D341Med (cell line): ENCODE results near the gene KCMF1.

Source experiments
- DNase-seq: peaks from one replicate; pipeline ENCODE4 v3.0.0; 2012; ENCODE audit warnings: low spot score

The KCMF1 gene

DNA sequence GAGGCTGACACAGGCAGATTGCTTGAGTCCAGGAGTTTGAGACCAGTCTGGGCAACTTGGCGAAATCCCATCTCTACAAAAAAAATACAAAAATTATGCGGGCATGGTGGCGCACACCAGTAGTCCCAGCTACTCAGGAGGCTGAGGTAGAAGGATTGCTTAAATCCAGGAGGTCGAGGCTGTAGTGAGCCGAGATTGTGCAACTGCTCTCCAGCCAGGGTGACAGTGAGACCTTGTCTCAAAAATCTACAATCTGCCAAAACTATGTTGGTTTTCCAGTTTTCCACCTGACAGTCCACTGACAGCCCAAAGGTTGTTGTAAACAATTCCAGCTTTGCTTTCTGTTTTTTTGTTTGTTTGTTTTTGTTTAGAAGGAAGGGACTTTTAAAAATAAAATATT, 51.3 kb downstream of the KCMF1 start:
- no peak for DNase-seq

DNA sequence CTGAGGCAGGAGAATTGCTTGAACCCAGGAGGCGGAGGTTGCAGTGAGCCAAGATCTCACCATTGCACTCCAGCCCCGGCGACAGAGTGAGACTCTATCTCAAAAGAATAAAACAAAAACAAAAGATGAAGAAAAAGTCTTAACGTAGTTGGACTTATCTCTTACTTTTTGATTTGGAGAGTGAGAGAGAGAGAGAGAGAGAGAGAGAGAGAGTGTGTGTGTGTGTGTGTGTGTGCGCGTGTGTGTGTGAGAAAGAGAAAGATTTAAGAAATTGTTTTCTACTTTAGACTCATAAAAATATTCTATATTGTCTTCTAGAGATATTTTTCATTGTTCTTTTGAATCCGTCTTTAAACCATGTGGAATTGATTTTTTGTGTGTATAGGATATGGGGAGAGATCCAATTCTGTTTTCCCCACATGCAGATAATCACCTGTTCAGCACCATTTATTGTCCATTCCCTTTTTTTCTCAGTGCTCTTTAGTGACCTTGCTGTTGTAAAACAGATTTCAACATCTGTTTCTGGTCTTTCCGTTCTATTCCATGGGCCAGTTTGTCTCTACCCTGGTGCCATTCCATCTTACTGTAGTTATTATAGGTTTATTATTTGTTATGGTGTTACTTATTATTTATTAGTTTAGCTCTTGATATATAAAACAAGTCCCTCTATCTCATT, 53.5 kb downstream of the KCMF1 start:
- DNase-seq = no peak

DNA sequence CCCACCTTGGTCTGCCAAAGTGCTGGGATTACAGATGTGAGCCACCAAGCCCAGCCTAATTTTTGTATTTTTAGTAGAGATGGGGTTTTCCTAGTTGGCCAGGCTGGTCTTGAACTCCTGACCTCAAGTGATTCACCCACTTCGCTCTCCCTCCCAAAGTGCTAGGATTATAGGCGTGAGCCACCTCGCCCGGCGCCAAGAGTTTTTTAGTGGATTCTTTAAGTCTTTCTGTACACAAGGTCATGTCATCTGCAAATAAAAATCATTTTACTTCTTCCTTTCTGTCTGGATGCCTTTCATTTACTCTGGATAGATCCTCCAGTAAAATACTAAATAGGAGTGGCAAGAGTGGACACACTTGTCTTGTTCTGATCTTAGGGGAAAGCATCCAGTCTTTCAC, 61.7 kb downstream of the KCMF1 start:
- no peak for DNase-seq

DNA sequence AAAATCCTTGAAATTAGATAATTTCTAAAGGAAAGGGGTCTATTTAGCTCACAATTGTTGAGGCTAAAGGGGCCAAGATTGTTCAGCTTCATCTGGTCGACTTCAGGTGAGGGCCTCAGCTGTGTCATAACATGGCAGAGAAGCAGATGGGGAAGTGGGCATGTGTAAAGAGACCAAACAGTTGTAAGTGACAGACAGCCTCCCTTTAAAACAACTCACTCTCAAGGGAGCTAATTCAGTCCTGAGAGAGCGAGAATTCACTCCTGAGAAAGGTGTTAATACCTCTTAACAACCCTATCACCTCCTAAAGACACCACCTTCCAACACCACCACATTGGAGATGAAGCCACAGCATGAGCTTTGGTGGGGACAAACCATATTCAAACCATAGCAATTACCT, 62.4 kb downstream of the KCMF1 start:
- DNase-seq = no peak

DNA sequence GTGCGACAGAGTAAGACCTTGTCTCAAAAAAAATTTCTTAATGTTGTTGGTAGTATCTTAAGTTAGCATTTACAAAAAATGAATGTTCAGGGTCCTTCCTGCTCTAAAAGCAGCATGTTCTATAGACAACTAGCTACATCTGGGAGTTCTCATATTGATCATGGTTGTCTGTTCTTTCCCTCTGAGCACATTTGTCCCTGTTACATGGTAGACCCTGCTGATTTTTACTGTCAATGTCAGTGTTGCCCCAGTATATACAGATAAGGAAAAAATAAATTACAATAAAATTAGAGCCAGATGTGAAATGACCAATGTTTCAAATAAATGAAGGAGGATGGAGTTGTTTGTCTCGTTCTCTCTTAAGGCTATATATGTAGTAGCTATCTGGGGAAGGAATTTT, 63.2 kb downstream of the KCMF1 start:
- DNase-seq = no peak

DNA sequence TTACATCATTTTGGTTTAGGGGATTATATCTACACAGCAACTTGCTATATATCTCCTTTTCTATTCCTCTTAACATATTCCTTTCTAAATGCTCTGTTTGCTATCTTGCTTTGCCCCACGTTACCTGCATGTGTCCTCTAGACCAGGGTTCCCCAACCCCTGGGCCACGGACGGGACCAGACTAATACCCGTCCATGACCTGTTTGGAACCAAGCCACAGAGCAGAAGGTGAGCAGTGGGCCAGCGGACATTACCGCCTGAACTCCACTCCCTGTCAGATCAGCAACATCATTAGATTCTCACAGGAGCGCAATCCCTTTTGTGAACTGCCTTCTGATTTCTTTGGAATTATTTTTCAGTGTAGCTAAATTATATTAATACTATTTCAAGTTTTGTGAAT, 66.7 kb downstream of the KCMF1 start:
- no peak for DNase-seq

DNA sequence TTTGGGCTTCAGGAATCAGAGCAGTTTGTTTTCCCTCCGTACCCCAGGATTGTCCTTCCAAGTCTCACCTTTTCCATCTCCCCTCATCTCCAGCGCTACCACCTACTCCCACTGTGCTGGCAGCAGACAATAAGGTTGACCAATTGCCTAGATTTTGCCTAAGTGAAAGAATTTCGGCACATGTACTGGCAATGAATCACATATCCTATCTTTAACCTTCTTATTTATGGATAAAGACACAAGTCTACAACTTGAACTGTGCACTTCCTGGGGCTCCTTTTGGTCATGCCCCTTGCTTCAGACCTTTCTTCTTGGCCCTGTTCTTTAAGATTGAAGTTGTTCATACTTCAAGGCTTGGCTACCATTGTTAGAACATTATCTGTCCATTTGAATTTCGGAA, 71.4 kb downstream of the KCMF1 start:
- DNase-seq = no peak

DNA sequence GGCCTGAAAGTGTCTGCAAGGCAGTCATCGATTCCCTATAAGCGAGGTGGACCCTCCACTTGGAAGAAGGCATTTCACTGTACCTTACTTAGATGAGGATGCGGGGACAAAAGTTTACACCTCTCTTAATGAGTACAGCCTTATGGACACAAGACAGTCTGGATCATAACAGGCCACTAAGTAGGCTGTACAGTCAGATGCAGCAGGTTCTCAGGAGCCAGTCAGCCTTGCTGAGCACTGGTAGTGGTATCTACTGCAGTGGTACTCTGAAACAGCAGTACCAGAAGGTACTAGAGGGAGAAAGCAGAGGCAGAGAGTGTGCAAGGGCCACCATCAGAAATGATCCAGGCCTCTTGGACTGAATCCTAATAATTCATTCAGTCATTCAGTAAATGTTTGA, 77.6 kb downstream of the KCMF1 start:
- DNase-seq = no peak

DNA sequence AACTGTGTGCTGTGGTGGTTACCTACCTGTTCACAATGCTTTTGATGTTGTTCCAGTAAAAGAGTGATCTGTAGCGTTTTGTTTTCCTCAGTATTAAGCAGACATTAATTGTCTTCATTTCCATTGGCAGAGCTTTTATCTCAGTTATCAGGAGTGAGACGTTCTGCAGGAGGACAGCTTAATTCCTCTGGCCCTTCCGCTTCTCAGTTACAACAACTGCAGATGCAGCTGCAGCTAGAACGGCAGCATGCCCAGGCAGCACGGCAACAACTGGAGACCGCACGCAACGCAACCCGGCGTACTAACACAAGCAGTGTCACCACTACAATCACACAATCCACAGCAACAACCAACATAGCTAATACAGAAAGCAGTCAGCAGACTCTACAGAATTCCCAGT, 78.3 kb downstream of the KCMF1 start:
- no peak for DNase-seq

DNA sequence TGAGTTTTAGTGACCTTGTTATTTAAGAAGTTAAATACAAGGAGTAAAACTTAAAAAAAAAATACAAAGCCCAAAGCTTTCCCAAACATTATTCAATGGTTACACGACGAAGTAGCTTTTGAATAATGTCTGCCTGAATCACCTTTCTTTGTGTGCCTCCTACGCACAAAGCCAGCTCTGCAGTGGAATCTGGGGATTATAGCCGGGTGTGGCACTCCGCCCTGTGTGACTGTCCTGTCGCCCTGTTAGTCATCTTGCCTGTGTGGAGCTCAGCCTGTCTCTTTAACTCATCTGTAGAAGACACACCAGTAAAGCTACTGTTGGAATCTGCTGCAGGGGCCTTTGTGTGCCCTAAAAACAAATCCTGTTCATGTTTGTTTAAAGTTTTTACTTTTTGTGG, 82.8 kb downstream of the KCMF1 start:
- DNase-seq = no peak

DNA sequence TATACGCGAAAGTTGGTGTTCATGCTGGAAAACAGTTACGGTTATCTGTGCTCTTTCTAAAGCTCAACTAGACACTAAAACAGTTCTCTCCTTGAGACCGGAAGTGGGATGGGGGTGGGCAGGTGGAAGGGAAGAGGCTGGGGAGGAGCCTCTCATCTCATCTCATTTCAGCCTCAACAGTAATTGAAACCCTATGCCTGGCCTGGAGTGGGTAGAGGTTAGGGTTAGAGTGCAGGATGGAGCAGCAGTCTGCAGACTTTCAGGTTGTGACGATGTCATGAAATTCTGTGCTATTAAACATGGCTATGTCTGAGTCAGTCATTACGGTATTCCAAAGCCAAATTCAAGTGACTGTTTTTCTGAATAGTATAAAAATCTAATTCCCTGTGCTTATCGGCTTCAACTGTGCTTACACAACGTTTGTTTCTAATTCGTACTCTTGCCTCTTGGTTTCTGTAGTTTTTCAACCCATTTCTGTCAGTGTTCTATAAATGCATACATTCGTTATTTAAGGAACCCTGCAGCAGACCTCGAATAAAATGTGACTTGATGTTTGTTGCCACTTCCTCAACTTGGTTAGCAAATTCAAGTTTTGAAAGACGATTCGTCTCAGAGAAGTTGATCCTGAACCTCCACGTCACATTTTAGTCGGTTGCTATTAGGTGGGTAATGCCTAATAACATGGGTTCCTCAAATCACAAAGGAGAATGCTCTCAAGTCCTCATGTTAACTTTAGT, 86.4 kb downstream of the KCMF1 start:
- DNase-seq = no peak

DNA sequence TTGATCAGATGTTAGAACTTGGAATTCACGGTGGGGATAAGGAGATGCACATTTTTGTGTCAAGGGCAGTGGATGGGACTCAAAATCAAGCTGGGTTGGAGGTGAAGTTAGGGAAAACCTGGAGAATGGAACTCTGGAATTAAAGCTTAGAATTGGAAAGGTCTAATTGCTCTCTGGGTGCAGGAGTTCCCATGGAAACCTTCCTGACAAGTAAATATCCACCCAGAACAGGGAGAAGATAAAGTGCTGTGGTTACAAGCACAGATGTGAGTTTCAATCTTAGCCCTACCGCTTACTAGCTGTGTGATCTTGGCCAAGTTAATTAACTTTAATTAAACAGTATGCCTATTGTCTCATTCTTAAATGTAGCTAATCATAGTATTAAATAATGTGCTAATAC, 90.9 kb downstream of the KCMF1 start:
- DNase-seq = no peak

DNA sequence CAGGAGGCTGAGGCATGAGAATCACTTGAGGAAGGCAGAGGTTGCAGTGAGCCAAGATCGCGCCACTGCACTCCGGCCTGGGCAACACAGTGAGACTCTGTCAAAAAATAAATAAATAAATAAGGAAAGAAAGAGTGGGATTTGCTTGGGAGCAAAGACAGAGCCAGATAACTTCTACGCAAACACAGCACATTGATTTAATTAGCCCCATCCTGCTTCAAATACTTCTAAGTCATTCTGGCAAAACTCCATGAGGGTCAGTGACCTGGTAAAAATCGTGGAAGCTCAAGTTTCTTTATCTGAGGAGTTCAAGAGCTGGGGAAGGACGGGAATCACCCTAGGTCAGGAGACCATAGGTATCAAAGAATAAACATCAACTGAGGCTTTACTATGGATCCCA, 91.6 kb downstream of the KCMF1 start:
- DNase-seq = no peak

DNA sequence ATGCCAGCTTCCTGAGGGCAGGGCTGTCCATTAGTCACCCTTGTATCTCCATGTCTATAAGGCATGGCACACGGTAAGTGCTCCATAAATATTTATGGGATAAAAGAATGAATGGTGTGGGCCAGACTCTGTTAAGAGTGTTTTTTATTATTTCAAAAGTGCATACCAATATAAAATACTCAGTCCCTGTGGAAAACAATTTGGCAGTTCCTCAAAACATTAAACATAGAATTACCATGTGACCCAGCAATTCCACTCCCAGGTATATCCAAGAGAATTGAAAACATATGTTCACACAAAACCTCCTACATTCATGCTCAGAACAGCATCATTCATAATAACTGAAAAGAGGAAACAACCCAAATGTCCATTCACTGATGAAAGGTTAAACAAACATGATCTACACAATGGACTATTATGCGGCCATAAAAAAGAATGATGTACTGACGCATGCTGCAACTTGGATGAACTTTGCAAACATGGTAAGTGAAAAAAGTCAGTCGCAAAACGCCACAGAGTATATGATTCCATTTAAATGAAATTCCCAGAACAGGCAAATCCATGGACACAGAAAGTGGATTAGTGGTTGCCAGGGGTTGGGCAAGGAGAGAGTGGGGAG, 93.1 kb downstream of the KCMF1 start:
- DNase-seq = no peak

DNA sequence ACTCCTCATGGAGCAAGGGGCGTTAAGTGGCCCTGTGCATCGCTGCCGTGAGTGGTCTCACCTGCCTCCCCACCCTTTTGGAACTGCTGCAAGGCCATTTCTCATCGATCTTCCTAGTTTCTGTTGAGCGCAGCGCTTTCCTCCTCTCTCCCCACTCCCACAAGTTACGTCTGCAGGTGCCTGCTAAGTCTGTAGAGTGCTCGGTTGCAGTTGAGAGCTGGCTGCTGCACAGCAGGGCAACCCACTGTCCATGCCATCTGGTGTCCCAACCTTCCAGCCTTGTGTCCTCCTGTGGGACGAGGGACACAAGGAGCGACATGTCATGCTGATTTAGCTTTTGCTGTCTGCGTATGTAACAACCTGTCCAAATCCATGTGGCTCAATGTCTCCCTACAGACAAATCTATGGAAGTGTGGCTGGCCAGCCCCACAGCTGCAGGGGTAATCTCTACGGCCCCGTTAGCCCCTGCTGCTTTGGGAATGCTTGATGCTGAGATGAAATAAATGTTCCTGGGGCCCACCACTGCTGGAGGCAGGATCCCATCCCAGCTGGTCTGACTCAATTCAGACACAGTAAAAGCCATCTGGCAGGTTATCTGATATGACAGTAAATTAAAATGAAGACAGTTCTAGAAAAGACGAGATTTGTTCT, 94.1 kb downstream of the KCMF1 start:
- no peak for DNase-seq

DNA sequence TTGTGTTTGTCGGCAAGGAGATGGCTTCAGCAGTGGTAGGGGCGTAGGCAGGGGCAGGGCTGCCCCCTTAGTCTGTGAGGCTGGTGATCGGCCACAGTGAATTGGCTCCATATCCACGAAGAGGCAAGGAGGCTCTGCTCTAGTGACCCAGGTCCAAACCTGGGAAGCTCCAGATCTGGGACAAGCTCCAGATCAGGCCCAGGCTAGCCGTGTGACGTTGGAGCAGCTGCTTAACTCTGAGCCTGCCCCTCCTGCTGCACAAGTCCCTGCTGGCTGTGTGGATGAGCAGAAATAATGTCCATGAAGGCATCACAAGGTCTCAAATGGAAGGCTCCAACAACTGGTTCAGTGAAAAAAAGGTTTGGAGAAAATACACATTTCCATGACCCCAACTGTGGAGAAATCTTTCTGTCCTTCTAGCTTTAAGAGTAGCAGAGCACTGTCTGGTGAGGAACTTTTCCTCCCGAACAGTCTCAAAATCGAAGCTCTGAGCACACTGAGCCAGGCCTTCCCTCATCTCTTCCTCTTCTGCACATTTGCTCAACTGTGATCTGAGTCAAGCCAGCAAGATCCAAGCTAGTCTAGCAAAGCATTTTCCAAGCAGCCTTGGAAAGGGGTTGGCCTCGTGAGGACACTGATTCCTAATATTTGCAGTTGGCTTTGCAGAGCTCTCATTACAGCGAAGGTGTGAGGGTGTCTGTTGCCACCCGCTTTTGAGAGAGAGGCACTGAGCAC, 95.2 kb downstream of the KCMF1 start:
- DNase-seq = no peak

DNA sequence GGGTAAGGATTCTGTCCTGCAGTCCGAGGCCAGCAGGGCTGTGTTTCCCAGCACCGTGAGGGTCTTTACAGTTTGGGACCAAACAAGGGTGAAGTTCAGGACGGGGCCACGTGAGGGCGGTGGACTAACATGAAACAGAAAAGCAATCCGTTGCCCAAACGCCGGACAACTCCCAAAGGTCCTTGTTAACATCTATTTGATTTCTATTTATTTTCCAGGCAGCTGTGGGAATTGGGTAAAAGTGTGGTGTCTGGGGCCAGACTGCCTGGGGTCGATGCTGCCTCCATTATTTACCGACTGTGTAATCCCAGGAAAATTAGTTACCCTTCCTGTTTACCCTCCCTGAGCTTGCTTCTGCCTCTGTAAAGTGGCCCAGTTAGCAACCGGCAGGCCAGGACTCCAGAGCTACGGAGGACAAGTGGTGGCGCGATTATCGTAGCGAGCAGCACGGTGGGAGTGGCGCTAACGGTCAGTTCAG, 96.0 kb downstream of the KCMF1 start:
- DNase-seq = peak; percentile 80

DNA sequence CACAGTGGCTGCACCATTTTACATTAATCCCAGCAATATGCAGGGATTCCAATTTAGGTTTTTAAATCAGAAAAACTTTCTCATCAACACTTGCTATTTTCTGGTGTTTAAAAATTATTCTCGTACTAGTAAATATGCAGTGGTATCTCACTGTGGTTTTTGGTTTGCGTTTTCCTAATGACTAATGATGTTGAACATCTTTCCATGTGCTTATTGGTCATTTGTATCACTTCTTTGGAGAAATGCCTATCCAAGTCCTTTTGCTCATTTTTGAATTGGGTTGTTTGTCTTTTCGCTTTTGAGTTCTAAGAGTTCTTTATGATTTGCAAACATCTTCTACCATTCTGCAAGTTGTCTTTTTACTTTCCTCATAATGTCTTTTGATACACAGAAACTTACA, 100.1 kb downstream of the KCMF1 start:
- DNase-seq = no peak

DNA sequence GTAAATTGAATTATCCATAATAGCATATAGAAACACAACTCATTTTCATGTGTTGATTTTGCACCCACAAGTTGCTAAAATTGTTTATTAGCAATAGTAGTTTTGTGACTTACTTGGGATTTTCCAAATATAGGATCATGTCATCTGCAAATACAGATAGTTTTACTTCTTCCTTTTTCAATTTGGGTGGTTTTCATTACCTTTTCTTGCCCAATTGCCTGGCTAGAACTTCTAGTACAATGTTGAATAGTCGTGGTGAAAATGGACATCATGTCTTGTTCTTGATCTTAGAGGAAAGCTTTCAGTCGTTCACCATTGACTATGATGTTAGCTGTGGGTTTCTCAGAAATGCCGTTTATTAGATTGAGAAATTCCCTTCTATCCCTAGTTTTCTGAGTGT, 102.1 kb downstream of the KCMF1 start:
- DNase-seq = no peak

DNA sequence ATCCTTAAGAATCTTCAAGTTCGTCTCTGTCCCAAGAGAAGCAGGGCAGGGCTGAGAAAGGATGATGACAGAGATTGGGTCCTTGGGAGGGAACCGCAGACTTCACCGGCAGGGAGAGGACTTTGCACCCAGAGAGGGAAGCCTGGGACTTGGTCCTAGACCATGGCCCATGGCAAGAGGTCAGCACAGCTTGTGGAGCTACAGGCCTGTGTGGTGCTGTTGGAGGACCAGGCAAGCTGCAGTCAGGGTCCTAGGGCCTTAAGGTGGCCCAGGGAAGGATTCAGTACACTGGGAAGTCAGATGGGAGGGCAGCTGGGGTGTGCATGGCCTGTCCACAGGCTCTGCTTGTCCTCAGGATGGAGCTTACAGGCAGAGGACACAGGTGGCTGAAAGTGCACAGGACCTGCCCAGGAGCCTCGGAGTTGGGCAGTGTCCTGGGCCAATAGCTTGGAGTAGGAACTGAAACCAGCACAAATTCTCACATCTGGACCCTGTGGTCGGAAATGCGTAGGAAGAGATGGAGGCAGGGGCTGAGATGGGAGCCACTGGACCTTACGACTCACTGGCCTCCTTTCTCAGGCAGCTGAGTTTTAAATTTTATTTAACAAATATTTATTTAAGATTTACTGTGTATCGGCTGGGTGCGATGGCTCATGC, 105.8 kb downstream of the KCMF1 start:
- no peak for DNase-seq

DNA sequence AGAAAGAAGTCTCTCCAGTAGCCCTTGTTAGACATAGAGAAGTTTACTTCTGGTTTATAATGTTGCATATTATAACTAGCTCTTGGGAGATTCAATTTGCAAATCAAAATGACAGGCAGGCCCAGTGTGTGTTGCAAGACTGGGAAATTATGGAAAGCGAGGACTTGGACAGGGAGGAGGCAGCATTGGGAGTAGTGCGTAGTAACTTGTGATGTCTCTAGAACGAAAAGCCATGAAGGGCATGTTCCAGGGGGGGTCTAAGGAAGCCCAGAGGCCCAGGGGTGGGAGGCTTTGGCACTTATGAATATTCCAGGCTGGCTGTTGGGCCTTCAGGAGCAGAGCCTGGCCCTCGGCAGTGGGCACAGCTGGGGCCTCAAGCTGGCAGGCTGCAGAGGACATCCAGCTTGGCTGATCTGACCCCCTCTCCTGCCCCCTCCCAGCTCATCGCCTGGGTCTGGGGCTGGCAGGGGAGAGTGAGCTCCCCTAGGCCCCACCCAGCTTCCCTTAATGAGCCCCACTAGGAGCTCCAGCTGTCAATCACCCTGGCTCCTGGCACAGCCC, 107.0 kb downstream of the KCMF1 start:
- no peak for DNase-seq
